Lung (tissue), 12 donors: ENCODE results near the gene SVIL. TPM values are rescaled to one million over a fixed set of nuclear protein-coding genes. Genes with fewer than 3 reads are reported as not detected.
A peak's percentile ranks its signal among the peaks of the same experiment; 100 is the strongest.

ENCODE experiments used
- ATAC-seq: fragments of 200-7000 bp; cut with Tn5 transposase; one replicate; pipeline ENCODE4 v1.9.1; 2020; ENCODE audit warnings: moderate number of reproducible peaks; ENCODE audit not compliant: insufficient read depth, low FRiP score
- DNase-seq, 3 donors: peaks; one replicate each; pipeline ENCODE4 v3.0.0-alpha.2; 2013 to 2017
- H3K27ac ChIP-seq, 2 donors: one replicate each; pipeline ENCODE4 v1.5.1; 2013; ENCODE audit warnings: mild to moderate bottlenecking in 2 of 2, moderate library complexity in 2 of 2, control low read depth in 1 of 2, inconsistent platforms in 1 of 2, low read depth in 1 of 2, low read length in 1 of 2
- H3K27me3 ChIP-seq, 3 donors: one replicate each; pipeline ENCODE4 v1.5.1; 2013; ENCODE audit warnings: low read length in 2 of 3; ENCODE audit not compliant: control insufficient read depth in 3 of 3, insufficient read depth in 3 of 3
- H3K36me3 ChIP-seq, 4 donors: one replicate each; pipeline ENCODE4 v1.5.1; 2013; ENCODE audit warnings: low read length in 4 of 4, mild to moderate bottlenecking in 1 of 4, moderate library complexity in 1 of 4; ENCODE audit not compliant: control insufficient read depth in 4 of 4, insufficient read depth in 4 of 4
- H3K4me1 ChIP-seq, 5 donors: one replicate each; pipeline ENCODE4 v1.5.1; 2013; ENCODE audit warnings: low read length in 5 of 5, mild to moderate bottlenecking in 2 of 5, moderate library complexity in 1 of 5; ENCODE audit not compliant: control insufficient read depth in 5 of 5, insufficient read depth in 5 of 5
- H3K4me3 ChIP-seq: one replicate; pipeline ENCODE4 v1.5.1; 2013; ENCODE audit warnings: mild to moderate bottlenecking, control low read depth, moderate library complexity
- H3K9ac ChIP-seq, 2 donors: one replicate each; pipeline ENCODE4 v1.5.1; 2013; ENCODE audit warnings: low read length in 2 of 2, control low read depth in 1 of 2; ENCODE audit not compliant: insufficient read depth in 1 of 2
- H3K9me3 ChIP-seq, 4 donors: one replicate each; pipeline ENCODE4 v1.5.1; 2013; ENCODE audit warnings: low read length in 3 of 4, mild to moderate bottlenecking in 1 of 4, moderate library complexity in 1 of 4; ENCODE audit not compliant: control insufficient read depth in 4 of 4, insufficient read depth in 3 of 4
- CTCF ChIP-seq: IDR thresholded peaks from 2 replicates; pipeline ENCODE4 v1.5.1; 2012; ENCODE audit warnings: mild to moderate bottlenecking; ENCODE audit errors: control extremely low read depth, extremely low read depth
- WGBS, 2 donors: extraction: QIAGEN DNeasy Blood & Tissue Kit; methylation state at CpG; one replicate each; pipeline ENCODE4 v1.1.7; 2013; 5-methylcytosine and 5-hydroxymethylcytosine counted together
- polyA plus RNA-seq, 2 donors: library from polyadenylated mRNA; stranded (reverse); fragments of 200-250 nt; gene quantifications; one replicate each; pipeline ENCODE4 v1.2.1, GENCODE V29; 2013
- total RNA-seq, 2 donors: library from RNA; depleted of rRNA in 1 of 2; stranded (reverse); fragments of >200 nt in 1 of 2; gene quantifications; one replicate each; pipeline ENCODE4 v1.2.1, GENCODE V29; 2014 to 2021
- donor health status: control.
- donor health status: control.
- donor health status: Bipolar disorder and iron deficiency.
- donor health status: healthy.
- donor health status: DM: yes; HTN: yes; CAD: no.

SVIL gene
- total and polyA plus RNA-seq, 4 donors, result 13.6 to 117 (median 44.0) TPM

- Histone ChIP-seq H3K9ac (no peak overlapping the region), H3K4me1 (peaks cover 0 to 19% (median 4%) of the 10 kb centered on the region in 5 donors), H3K27ac (no peak overlapping the region), H3K27me3 (no peaks in the 10 kb centered on the region), H3K9me3 (no peaks in the 10 kb centered on the region), H3K4me3 (no peak overlapping the region), H3K36me3 (peaks cover 0 to 21% (median 5%) of the 10 kb centered on the region in 4 donors)
- DNase-seq, result no peak
- ATAC-seq, result no peak
- no peak for TF ChIP-seq CTCF
- WGBS, 2 donors, result 82 to 85% methylated on average over 12 of the region's 12 CpGs
These were observed 155.5 kb downstream of the SVIL start for GRCh38 chr10:29479081-29479925.

GRCh38 chr10:29473406-29474100 lies 161.2 kb downstream of the SVIL start:
- DNase-seq (no peak), ATAC-seq (no peak)
- H3K36me3 ChIP-seq, result peaks cover 13 to 41% (median 21%) of the 10 kb centered on the region in 4 donors
- peak overlapping the region in 1 of 2 donors; percentile 48 for H3K27ac ChIP-seq
- TF ChIP-seq CTCF, result no peak
- H3K9me3 ChIP-seq, result no peaks in the 10 kb centered on the region
- no peaks in the 10 kb centered on the region for H3K27me3 ChIP-seq
- H3K4me1 ChIP-seq, result peaks cover 0 to 4% (median 0%) of the 10 kb centered on the region in 5 donors
- no peak overlapping the region for H3K9ac ChIP-seq
- H3K4me3 ChIP-seq, result no peak overlapping the region
- 88 to 89% methylated on average over 19 of the region's 19 CpGs for WGBS, 2 donors

GRCh38 chr10:29473087-29473356 lies 161.7 kb downstream of the SVIL start:
- Histone ChIP-seq H3K27ac (peak overlapping the region; percentile 7 to 48), H3K9me3 (no peaks in the 10 kb centered on the region), H3K4me1 (peaks cover 0 to 4% (median 0%) of the 10 kb centered on the region in 5 donors), H3K36me3 (peaks cover 13 to 41% (median 22%) of the 10 kb centered on the region in 4 donors), H3K4me3 (no peak overlapping the region), H3K9ac (no peak overlapping the region), H3K27me3 (no peaks in the 10 kb centered on the region)
- TF ChIP-seq CTCF, result no peak
- 70 to 79% methylated on average over 6 of the region's 6 CpGs for WGBS, 2 donors
- ATAC-seq (no peak), DNase-seq (no peak)
